HUES6 (cell line): ENCODE measurements around the gene TMEM140.
"Not testable (repeated sequence)": the region's sequence is repeated elsewhere in the genome, so short reads cannot be mapped to it uniquely, and the experiment has no call there.

Source experiments
- H3K27ac ChIP-seq: 2 replicates; pipeline ENCODE4 v1.7.0; 2013; ENCODE audit warnings: low read depth, mild to moderate bottlenecking, low read length, inconsistent platforms
- H3K27me3 ChIP-seq: 2 replicates; pipeline ENCODE4 v1.6.1; 2013; ENCODE audit warnings: low read length; ENCODE audit not compliant: control insufficient read depth, insufficient read depth
- H3K36me3 ChIP-seq: 2 replicates; pipeline ENCODE4 v1.6.1; 2013; ENCODE audit warnings: low read length; ENCODE audit not compliant: control insufficient read depth, insufficient read depth
- H3K4me1 ChIP-seq: 2 replicates; pipeline ENCODE4 v1.6.1; 2013; ENCODE audit warnings: low read length; ENCODE audit not compliant: control insufficient read depth, insufficient read depth
- H3K4me3 ChIP-seq: 2 replicates; pipeline ENCODE4 v1.5.1; 2013; ENCODE audit warnings: low read depth, low read length
- H3K9ac ChIP-seq: one replicate; pipeline ENCODE4 v1.6.1; 2013; ENCODE audit warnings: mild to moderate bottlenecking, low read length
- H3K9me3 ChIP-seq: 2 replicates; pipeline ENCODE4 v1.6.1; 2013; ENCODE audit warnings: low read depth, low read length; ENCODE audit not compliant: control insufficient read depth, insufficient read depth

The TMEM140 gene

DNA sequence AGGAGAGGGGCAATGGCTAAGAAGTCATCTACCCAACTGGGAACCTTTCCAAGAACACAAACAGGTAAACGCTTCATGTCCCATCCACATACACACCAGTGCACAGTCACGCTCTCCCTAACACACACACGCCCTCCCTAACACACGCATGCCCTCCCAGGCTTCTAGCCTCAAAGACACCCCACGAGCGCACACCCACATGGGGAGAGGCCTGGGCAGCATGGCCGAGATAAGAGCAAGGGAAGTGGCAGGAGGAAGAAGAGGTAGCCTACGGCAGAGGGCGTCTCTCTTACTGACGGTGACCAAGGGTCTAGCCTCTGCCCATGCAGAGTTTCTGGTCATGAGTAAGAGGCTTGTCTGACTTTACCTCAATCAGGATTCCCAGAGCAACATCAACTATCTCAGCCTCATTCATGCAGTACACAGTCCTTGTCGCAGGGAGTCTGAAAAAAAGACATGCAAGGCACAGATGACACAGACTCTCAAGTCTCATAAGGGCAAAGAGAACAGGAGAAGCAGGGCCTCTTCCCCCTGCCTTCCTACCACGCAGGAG is 19.6 kb downstream of the TMEM140 start:
- H3K27me3 ChIP-seq: no peaks in the 10 kb centered on the region
- no peak overlapping the region for H3K27ac ChIP-seq
- peaks cover 6% of the 10 kb centered on the region; the same call in 1 of the 2 replicates for H3K9me3 ChIP-seq
- H3K36me3 ChIP-seq: peaks cover 59% of the 10 kb centered on the region
- H3K4me1 ChIP-seq: peaks cover 17% of the 10 kb centered on the region
- no peak overlapping the region for H3K4me3 ChIP-seq
- H3K9ac ChIP-seq: no peak overlapping the region

- Histone ChIP-seq H3K36me3 (peaks cover 54% of the 10 kb centered on the region), H3K9me3 (peaks cover under 1% of the 10 kb centered on the region; the same call in 1 of the 2 replicates), H3K27ac (no peak overlapping the region), H3K4me1 (peaks cover 17% of the 10 kb centered on the region), H3K27me3 (no peaks in the 10 kb centered on the region), H3K4me3 (no peak overlapping the region), H3K9ac (no peak overlapping the region)
These were observed 20.1 kb downstream of the TMEM140 start for GRCh38 chr7:135168001-135168400.

DNA sequence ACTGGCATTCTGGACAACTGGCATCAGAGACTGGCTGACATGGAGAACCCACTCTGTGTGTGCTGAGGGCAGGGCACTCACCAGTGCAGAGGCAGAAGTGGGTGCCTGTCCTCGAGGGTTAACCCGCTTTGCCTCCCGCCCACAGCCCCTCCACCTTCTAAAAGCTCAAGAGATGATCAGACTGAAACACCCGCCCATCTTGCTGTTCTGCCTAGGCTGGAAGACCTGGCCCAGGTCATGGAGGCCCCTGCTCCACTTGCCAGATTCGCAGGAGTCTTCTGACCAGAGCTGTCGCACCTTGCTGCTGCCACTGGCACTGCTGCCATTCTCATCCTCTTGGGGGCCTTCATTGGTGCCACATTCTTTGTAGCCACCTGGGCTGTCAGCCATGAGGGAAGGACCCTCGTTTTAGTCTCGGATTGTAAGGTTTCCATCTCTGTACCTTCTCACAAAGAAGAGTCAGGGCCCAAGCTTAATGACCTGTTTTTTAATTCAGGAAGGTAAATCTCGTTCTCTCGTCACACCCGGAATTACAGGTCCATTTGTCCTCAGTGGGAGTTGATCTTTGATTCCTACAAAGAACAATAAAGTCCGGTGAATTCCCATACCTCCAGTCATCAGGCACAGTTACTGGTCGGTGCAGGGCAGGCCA is 20.7 kb downstream of the TMEM140 start:
- Histone ChIP-seq H3K9me3 (no peaks in the 10 kb centered on the region), H3K4me1 (peaks cover 17% of the 10 kb centered on the region), H3K27ac (no peak overlapping the region), H3K36me3 (peaks cover 52% of the 10 kb centered on the region), H3K27me3 (no peaks in the 10 kb centered on the region), H3K4me3 (no peak overlapping the region), H3K9ac (no peak overlapping the region)

DNA sequence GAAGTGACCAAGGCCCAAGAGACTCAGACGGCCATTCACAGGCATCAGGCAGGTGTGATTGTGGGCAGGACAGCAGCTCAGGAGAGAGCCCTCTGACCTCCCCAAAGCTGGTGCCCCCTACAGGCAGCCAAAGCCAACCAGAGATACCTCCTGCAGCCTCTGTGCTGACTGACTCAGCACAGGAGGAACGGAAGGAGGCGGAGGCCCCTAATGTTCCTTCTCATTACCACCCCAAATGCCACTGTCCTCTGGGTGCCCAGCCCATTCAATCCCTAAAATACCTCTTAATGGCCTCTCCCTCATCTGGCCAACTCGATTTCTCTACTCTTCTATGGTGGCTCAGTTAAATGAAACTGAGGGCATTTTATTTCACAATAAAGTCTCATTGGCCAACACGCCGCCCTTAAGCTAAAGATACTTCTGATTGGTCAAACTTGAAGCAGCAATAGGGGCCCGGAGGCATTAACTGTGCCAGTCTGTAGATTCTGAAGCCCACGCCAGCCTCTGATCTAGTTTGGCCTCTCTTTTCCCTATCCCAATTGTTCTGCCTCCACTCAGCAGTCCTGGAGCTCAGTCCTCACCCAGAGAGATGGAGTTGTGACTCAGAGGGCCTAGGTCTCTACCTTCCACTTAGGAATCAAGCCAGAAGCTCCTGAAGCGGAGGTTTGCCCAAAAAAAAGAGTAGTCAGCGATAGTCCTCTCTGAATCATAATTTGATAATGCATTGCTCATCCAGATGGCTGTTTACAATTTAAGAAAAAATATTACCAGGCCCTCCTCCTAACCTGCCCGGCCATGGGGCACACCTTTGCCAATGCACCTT is 21.5 kb downstream of the TMEM140 start:
- Histone ChIP-seq H3K9ac (peak overlapping the region; percentile 94), H3K4me1 (peaks cover 17% of the 10 kb centered on the region), H3K4me3 (peak overlapping the region; percentile 92), H3K9me3 (no peaks in the 10 kb centered on the region), H3K36me3 (peaks cover 45% of the 10 kb centered on the region), H3K27me3 (no peaks in the 10 kb centered on the region), H3K27ac (peak overlapping the region; percentile 98)

DNA sequence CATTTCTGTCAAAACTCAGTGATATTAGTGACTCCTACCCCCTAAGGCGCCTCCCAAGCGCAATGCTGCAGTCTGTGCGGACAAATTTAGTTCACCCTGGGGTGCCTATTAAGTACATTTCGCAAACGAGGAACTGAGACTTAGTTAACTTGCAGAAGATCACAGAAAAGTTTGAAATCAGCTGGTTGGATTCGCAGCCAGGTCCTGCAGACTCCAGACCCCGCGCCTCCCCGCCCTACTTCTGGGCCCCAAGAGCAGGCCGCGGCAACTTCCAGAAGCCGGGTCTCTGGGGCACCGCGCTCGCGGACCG is 22.0 kb downstream of the TMEM140 start:
- Histone ChIP-seq H3K27me3 (no peaks in the 10 kb centered on the region), H3K4me1 (peaks cover 17% of the 10 kb centered on the region), H3K27ac (peak overlapping the region; percentile 98), H3K9me3 (no peaks in the 10 kb centered on the region), H3K9ac (peak overlapping the region; percentile 94), H3K4me3 (peak overlapping the region; percentile 92), H3K36me3 (peaks cover 40% of the 10 kb centered on the region)

DNA sequence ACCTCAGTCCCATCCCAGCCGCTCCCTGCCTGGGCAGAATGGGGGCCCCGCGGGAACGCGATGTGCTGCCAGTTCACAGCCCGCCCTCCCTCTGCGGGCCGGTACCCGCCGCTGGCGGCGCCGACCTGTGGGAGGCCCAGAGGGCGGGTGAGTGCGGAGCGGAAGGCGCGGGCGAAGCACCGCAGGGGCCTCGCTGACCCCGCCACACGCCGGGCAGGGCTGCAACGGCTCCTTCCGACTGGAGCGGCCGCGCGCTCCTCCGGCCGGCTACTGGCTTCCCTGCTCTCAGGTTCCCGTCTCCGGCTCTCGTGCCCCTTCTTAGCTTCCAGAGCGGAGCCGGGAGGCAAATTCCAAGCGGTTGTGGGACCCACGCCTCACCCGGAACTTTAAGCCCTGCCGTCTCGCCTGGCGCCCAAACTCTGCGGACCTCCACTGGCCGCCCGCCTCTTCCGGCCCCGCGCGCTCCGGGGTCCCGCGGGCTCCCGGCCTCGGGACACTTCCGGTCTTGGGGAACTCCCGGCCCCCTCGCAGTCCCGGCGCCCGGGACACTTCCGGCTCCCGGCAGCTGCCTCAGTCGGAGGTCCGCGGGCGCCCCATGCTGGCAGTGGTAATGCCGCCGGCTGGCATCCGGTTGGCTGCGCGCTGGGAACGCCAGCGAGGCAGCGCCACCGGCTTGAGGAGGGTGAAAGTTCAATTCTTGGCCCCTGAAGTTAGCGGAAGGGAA is 22.6 kb downstream of the TMEM140 start, which contains the start of gene CYREN:
Gene CYREN (minus strand): TSS at position 434 of the 724 bp plus-strand sequence. CDS start 1,785 bp downstream, outside the sequence.
- Histone ChIP-seq H3K36me3 (peaks cover 35% of the 10 kb centered on the region), H3K9me3 (no peaks in the 10 kb centered on the region), H3K27me3 (no peaks in the 10 kb centered on the region), H3K9ac (peak within 1 kb of the TSS; percentile 94), H3K27ac (peak within 1 kb of the TSS; percentile 98), H3K4me3 (peak within 1 kb of the TSS; percentile 92), H3K4me1 (peaks cover 17% of the 10 kb centered on the region)

DNA sequence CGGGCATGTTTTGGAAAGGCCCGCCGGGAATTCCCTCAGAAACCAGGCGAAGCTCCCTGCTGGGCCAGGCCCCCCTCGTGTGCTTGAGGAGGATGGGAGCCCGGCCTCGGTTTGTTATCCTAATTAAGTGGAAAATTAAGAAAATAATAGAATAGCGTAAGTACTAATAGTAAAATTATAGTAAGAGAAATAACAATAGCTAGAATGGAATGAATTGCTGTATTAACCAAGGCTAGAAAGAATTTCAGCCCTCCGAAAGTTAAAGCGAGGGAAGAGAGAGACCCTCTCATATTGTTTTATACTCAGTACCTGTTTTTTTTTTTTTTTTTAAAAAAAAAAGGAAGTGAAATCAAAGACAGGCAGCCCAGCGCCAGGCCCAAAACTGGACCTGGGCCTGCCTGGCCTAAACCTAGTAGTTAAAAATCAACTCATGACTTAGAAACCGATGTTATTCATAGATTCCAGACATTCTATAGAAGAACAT is 23.2 kb downstream of the TMEM140 start:
- H3K9me3 ChIP-seq, H3K27me3 ChIP-seq: not testable (repeated sequence)
- peaks cover 29% of the 10 kb centered on the region for H3K36me3 ChIP-seq
- H3K9ac ChIP-seq: peak overlapping the region; percentile 94
- peaks cover 17% of the 10 kb centered on the region for H3K4me1 ChIP-seq
- peak overlapping the region; percentile 98 for H3K27ac ChIP-seq
- H3K4me3 ChIP-seq: peak overlapping the region; percentile 92

GRCh38 chr7:135171581-135172291 is 23.9 kb downstream of the TMEM140 start:
- H3K4me3 ChIP-seq: peak overlapping the region; percentile 4; the same call in 1 of the 2 replicates

GRCh38 chr7:135173916-135174315 is 26.0 kb downstream of the TMEM140 start:
- H3K27ac ChIP-seq, H3K4me3 ChIP-seq, H3K9ac ChIP-seq, H3K9me3 ChIP-seq, H3K27me3 ChIP-seq, H3K36me3 ChIP-seq: not testable (repeated sequence)
- peaks cover 34% of the 10 kb centered on the region for H3K4me1 ChIP-seq

More at GRCh38 chr7:135171581-135172291, 23.9 kb downstream of the TMEM140 start:
- H3K36me3 ChIP-seq: peaks cover 22% of the 10 kb centered on the region
- H3K9me3 ChIP-seq, H3K27me3 ChIP-seq: not testable (repeated sequence)
- peaks cover 21% of the 10 kb centered on the region for H3K4me1 ChIP-seq
- H3K27ac ChIP-seq: peak overlapping the region; percentile 25; the same call in 1 of the 2 replicates
- H3K9ac ChIP-seq: peak overlapping the region; percentile 31

GRCh38 chr7:135174941-135175340 is 27.1 kb downstream of the TMEM140 start:
- Histone ChIP-seq H3K9ac (no peak overlapping the region), H3K36me3 (no peaks in the 10 kb centered on the region)

More at GRCh38 chr7:135174941-135175340, 27.1 kb downstream of the TMEM140 start:
- Histone ChIP-seq H3K9me3 (peaks cover 17% of the 10 kb centered on the region), H3K4me3 (no peak overlapping the region), H3K27ac (no peak overlapping the region), H3K4me1 (peaks cover 27% of the 10 kb centered on the region), H3K27me3 (no peaks in the 10 kb centered on the region)
